GM18951 (cell line): Measurements from ENCODE around the gene TUBA1B.

ENCODE experiments used
- POLR2A ChIP-seq: IDR thresholded peaks from 4 replicates; pipeline ENCODE4 v1.6.1; 2011; ENCODE audit warnings: mild to moderate bottlenecking; ENCODE audit not compliant: insufficient read length, insufficient read depth; ENCODE audit errors: extremely low read depth
- in situ Hi-C: fragments of 300-500 bp; cut with MboI; formaldehyde crosslinking; loops from one replicate; pipeline ENCODE4 v1.12.0; 2022; ENCODE audit warnings: low sequenced_read_pairs, mixed read lengths, inconsistent platforms; ENCODE audit not compliant: unreplicated experiment

TUBA1B gene

GRCh38 chr12:49108958-49109404, 22.2 kb downstream of the TUBA1B start:
- in situ Hi-C loops = no loop called here
- TF ChIP-seq POLR2A = no peak

GRCh38 chr12:49105504-49106084, 25.6 kb downstream of the TUBA1B start:
- in situ Hi-C loops = no loop called here
- no peak for TF ChIP-seq POLR2A

GRCh38 chr12:49104822-49105221, 26.4 kb downstream of the TUBA1B start:
- TF ChIP-seq POLR2A = no peak
- in situ Hi-C loops = no loop called here

GRCh38 chr12:49100380-49100779, 30.8 kb downstream of the TUBA1B start:
- in situ Hi-C loops = no loop called here
- TF ChIP-seq POLR2A = no peak

- in situ Hi-C loops = no loop called here
- TF ChIP-seq POLR2A = no peak
These were observed 32.5 kb downstream of the TUBA1B start for GRCh38 chr12:49098703-49099102.

GRCh38 chr12:49098035-49098451, 33.2 kb downstream of the TUBA1B start:
- in situ Hi-C loops = no loop called here
- no peak for TF ChIP-seq POLR2A

- TF ChIP-seq POLR2A = no peak
- in situ Hi-C loops = no loop called here
These were observed 33.8 kb downstream of the TUBA1B start for GRCh38 chr12:49097381-49097780.

GRCh38 chr12:49094975-49095365, 36.2 kb downstream of the TUBA1B start:
- no peak for TF ChIP-seq POLR2A
- in situ Hi-C loops = no loop called here

GRCh38 chr12:49094160-49094974, 36.8 kb downstream of the TUBA1B start, which contains the start of gene DHH:
TSS of gene DHH (minus strand) at chr12:49094801. CDS start at chr12:49094512, 289 bp downstream.
- no peak for TF ChIP-seq POLR2A
- in situ Hi-C loops = no loop called here

GRCh38 chr12:49093792-49094159, 37.4 kb downstream of the TUBA1B start:
- in situ Hi-C loops = no loop called here
- TF ChIP-seq POLR2A = no peak

GRCh38 chr12:49092816-49093406, 38.3 kb downstream of the TUBA1B start:
- no peak for TF ChIP-seq POLR2A
- in situ Hi-C loops = no loop called here

GRCh38 chr12:49092086-49092815, 38.9 kb downstream of the TUBA1B start:
- no peak for TF ChIP-seq POLR2A
- in situ Hi-C loops = no loop called here

GRCh38 chr12:49091836-49092085, 39.4 kb downstream of the TUBA1B start:
- no peak for TF ChIP-seq POLR2A
- in situ Hi-C loops = no loop called here
